RPMI8226 (cell line): Measurements from ENCODE around the gene ZRSR2.

Experiments
- DNase-seq: peaks from one replicate; pipeline ENCODE4 v3.0.0-alpha.2; 2015

Gene ZRSR2

GRCh38 chrX:15854080-15854655 lies 63.9 kb downstream of the ZRSR2 start:
- DNase-seq: peak; percentile 62

GRCh38 chrX:15854712-15855567 lies 64.7 kb downstream of the ZRSR2 start, which contains the start of gene AP1S2:
AP1S2 (minus strand) TSS chrX:15854813; CDS start chrX:15852524, 2,289 bp downstream.
- peak; percentile 94 for DNase-seq

- DNase-seq: peak; percentile 9
Measured at GRCh38 chrX:15855568-15856221, 65.4 kb downstream of the ZRSR2 start.

GRCh38 chrX:15856222-15856587 lies 65.9 kb downstream of the ZRSR2 start:
- DNase-seq: peak; percentile 2

- no peak for DNase-seq
Measured at GRCh38 chrX:15856636-15857035, 66.4 kb downstream of the ZRSR2 start.

- no peak for DNase-seq
Measured at GRCh38 chrX:15858051-15858450, 67.8 kb downstream of the ZRSR2 start.

GRCh38 chrX:15860921-15861320 lies 70.6 kb downstream of the ZRSR2 start:
- DNase-seq: no peak

- no peak for DNase-seq
Measured at GRCh38 chrX:15864023-15864422, 73.7 kb downstream of the ZRSR2 start.

- no peak for DNase-seq
Measured at GRCh38 chrX:15864629-15865028, 74.3 kb downstream of the ZRSR2 start.

GRCh38 chrX:15866147-15866546 lies 75.9 kb downstream of the ZRSR2 start:
- DNase-seq: no peak

GRCh38 chrX:15869695-15870094 lies 79.4 kb downstream of the ZRSR2 start:
- DNase-seq: no peak

- no peak for DNase-seq
Measured at GRCh38 chrX:15870310-15870709, 80.0 kb downstream of the ZRSR2 start.
